Measurements from ENCODE around the gene TTC6.

Gene TTC6

DNA sequence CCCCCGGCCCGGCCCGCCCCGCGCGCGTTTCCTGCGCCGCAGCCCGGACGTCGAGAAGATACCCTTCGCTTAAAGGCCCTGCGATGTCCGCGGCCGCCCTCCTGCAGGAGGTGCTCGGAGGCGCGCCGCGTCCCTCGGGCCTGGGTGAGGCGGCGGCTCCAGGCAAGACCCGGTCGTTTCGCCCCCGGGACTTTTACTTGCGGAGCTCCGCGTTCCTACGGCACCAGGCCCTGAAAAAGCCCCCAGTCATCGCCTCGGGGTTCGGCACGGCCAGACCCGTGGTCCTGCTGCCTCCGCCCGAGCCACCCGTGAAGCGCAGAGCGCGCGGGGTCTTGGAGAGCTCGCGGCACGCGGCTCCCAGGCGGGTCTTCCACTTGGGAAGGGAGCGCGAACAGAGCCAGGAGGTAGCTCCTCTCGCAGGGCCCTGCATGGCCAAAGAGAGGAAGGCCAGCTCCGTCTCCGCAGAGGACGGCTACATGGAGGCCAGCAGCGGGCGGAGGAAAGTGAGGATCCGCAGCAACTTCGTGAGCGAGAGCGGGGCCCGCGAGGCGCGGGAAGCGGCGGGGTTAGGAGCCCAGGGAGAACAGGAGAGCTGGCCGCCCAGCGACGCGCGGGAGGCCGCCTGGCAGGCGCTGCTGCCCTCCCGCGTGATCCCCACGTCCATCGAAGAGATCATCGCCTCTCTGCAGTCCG lies 26.9 kb downstream of the TTC6 start:
- H3K27me3 ChIP-seq, result peaks cover 36% of the 10 kb centered on the region
- no peak overlapping the region for H3K4me3 ChIP-seq (ENCODE audit: low read depth in 1 of 2, low read length in 1 of 2)
- H3K9me3 ChIP-seq, result peaks cover 4% of the 10 kb centered on the region
- H3K4me1 ChIP-seq (ENCODE audit: control insufficient read depth in 1 of 2, insufficient read depth in 1 of 2, low read depth in 1 of 2, low read length in 1 of 2), result no peaks in the 10 kb centered on the region
- no peak overlapping the region for H3K27ac ChIP-seq
- TF ChIP-seq, protein P1, sequence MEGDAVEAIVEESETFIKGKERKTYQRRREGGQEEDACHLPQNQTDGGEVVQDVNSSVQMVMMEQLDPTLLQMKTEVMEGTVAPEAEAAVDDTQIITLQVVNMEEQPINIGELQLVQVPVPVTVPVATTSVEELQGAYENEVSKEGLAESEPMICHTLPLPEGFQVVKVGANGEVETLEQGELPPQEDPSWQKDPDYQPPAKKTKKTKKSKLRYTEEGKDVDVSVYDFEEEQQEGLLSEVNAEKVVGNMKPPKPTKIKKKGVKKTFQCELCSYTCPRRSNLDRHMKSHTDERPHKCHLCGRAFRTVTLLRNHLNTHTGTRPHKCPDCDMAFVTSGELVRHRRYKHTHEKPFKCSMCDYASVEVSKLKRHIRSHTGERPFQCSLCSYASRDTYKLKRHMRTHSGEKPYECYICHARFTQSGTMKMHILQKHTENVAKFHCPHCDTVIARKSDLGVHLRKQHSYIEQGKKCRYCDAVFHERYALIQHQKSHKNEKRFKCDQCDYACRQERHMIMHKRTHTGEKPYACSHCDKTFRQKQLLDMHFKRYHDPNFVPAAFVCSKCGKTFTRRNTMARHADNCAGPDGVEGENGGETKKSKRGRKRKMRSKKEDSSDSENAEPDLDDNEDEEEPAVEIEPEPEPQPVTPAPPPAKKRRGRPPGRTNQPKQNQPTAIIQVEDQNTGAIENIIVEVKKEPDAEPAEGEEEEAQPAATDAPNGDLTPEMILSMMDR (IDR thresholded peaks at IDR 0.05), result no peak
- no peaks in the 10 kb centered on the region for H3K36me3 ChIP-seq

DNA sequence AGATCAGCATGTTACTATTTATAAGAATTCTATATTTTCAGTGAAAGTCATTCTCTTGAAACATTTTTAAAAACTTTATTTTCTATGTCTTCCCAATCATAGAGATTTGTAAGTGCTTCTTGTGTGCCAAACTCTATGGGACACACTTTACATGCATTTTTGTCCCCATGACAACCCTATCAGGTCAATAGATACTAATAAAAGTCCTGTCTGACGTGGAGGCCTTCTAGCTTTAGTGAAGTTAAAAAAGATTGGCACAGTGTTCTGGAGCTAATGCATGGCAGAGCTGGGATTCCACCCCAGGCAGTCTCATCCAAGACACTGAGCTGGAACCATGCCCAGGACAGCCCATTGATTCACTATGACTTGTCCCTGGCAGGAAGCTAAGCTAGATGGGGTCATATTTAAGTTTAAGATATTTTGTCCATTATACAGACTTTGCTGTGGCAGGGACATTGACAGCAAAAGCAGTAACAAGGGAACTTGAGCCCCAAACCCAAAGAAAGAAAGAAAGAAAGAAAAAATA lies 28.1 kb downstream of the TTC6 start:
- H3K36me3 ChIP-seq, result no peaks in the 10 kb centered on the region
- peaks cover 36% of the 10 kb centered on the region for H3K27me3 ChIP-seq
- H3K4me3 ChIP-seq (ENCODE audit: low read depth in 1 of 2, low read length in 1 of 2), result no peak overlapping the region
- no peaks in the 10 kb centered on the region for H3K4me1 ChIP-seq (ENCODE audit: control insufficient read depth in 1 of 2, insufficient read depth in 1 of 2, low read depth in 1 of 2, low read length in 1 of 2)
- H3K9me3 ChIP-seq, result peaks cover 4% of the 10 kb centered on the region
- H3K27ac ChIP-seq, result no peak overlapping the region
- TF ChIP-seq, protein P1 (IDR thresholded peaks at IDR 0.05), result no peak

DNA sequence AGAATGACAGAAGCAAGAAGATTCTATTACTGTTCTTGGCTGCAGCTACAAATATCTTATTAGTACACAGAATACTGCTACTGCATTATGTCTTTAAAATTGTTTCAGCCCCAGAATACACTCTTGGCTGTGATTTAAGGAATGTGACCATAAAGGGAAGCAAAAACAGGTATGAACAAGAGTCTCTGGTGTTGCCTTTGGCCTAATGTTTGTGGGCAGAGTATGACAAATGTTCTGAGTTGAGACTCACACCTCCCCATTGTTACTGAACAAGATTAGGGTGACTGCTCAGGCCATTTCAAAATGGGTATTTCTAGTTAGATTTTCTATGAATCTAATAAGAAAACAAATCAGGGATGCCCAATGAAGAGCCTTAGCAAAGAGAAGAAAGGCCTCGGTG lies 28.5 kb downstream of the TTC6 start:
- Histone ChIP-seq H3K9me3 (peaks cover 4% of the 10 kb centered on the region), H3K27ac (no peak overlapping the region), H3K4me3 (ENCODE audit: low read depth in 1 of 2, low read length in 1 of 2) (no peak overlapping the region), H3K36me3 (no peaks in the 10 kb centered on the region), H3K4me1 (ENCODE audit: control insufficient read depth in 1 of 2, insufficient read depth in 1 of 2, low read depth in 1 of 2, low read length in 1 of 2) (no peaks in the 10 kb centered on the region), H3K27me3 (peaks cover 36% of the 10 kb centered on the region)
- TF ChIP-seq, protein P1 (IDR thresholded peaks at IDR 0.05), result no peak

DNA sequence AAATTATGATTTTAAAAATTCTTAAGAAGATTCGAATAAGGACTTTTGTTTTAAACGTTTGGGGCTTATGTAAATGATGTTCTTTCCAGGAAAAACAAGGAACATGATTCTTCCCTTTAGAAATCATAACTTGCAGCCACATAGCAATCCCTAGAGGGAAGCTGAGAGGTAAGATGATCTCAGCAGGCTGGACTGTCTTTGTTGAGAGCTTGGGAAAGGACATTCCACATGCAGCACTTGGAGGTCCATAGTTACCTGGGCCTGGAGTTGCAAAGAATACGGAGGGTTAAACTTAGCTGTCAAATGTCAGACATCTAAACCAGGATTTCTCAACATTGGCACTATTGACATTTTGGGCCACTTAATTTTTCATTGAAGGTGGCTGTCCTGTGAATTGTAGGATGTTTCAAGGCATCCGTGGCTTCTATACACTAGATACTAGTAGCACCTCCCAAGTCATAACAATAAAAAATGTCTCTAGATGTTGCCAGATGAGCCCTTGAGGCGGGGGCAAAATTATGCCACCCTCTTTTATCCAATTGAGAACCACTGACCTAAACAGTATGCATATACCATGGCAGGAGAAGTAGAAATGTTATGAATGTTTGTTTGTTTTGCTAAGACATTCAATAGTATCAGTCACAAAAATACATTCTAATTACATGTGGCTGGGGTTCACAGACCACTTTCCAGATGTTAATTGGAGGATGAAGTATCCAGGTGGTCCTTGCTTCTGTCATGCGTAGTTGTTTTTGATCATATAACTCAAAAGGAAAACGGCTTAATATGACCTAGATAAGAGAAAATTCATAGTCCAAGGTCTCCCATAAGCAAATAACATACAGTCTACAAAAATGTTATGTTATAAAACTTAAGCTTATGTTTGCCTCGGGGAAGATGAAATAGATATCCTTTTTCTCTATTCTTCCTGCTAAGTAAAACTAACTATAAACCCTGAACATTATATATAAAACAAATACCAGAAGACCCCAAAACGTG lies 30.5 kb downstream of the TTC6 start:
- Histone ChIP-seq H3K4me3 (ENCODE audit: low read depth in 1 of 2, low read length in 1 of 2) (no peak overlapping the region), H3K27me3 (peaks cover 34% of the 10 kb centered on the region), H3K4me1 (ENCODE audit: control insufficient read depth in 1 of 2, insufficient read depth in 1 of 2, low read depth in 1 of 2, low read length in 1 of 2) (no peaks in the 10 kb centered on the region), H3K27ac (no peak overlapping the region), H3K36me3 (no peaks in the 10 kb centered on the region), H3K9me3 (peaks cover 4% of the 10 kb centered on the region)
- TF ChIP-seq, protein P1 (IDR thresholded peaks at IDR 0.05), result no peak

DNA sequence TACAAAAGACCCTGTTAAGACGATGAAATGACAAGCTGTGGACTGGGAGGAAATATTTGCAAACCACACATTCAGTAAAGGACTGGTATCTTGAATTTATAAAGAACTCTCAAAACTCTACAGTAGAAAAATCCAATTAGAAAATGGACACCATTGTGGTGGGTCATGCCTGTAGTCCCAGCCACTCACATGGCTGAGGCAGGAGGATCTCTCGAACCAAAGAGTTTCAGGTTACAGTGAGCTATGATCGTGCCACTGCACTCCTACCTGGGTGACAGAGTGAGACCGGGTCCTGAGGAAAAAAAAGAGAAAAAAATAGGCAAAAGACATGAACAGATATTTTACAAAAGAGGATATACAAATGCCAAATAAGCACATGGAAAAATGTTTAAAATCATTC lies 41.9 kb downstream of the TTC6 start:
- H3K27me3 ChIP-seq, result no peaks in the 10 kb centered on the region
- H3K4me3 ChIP-seq (ENCODE audit: low read depth in 1 of 2, low read length in 1 of 2), result no peak overlapping the region
- no peaks in the 10 kb centered on the region for H3K36me3 ChIP-seq
- H3K27ac ChIP-seq, result no peak overlapping the region
- no peaks in the 10 kb centered on the region for H3K9me3 ChIP-seq
- no peaks in the 10 kb centered on the region for H3K4me1 ChIP-seq (ENCODE audit: control insufficient read depth in 1 of 2, insufficient read depth in 1 of 2, low read depth in 1 of 2, low read length in 1 of 2)
- TF ChIP-seq, protein P1 (IDR thresholded peaks at IDR 0.05), result no peak
